VCaP (cell line): Measurements from ENCODE around the gene SLCO4C1.

Source experiments
- H3K27ac ChIP-seq: fragments of 450-650 bp; 2 replicates; pipeline ENCODE4 v1.5.1; 2017
- CTCF ChIP-seq: fragments of 450-650 bp; conservative IDR thresholded peaks from 2 replicates; pipeline ENCODE4 v1.5.1; 2017; ENCODE audit warnings: mild to moderate bottlenecking, moderate library complexity

SLCO4C1 gene

DNA sequence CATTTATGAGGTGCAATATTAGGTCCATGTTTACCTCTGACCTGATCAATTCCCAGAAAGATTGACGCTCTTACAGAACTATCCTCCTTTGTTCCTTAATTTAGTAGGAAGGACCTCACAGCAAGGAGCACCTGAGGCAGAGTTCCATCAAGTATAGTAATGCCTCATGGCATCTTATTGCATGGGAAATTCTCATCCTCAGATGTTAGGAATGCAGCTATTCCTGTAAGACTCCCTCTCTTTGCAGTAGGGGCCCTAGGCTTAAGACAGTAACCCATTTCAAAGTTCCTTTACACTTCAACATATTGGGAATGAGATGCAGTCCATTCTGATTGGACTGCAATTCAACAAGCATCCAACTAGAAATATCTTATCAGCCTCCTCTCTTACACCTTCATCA lies 69.8 kb downstream of the SLCO4C1 start:
- no peak overlapping the region for H3K27ac ChIP-seq
- no peak for TF ChIP-seq CTCF

- H3K27ac ChIP-seq = peak overlapping the region; percentile 34; the same call in 1 of the 2 replicates
- TF ChIP-seq CTCF = peak; percentile 69
These were observed 72.3 kb downstream of the SLCO4C1 start for GRCh38 chr5:102223542-102224477.

DNA sequence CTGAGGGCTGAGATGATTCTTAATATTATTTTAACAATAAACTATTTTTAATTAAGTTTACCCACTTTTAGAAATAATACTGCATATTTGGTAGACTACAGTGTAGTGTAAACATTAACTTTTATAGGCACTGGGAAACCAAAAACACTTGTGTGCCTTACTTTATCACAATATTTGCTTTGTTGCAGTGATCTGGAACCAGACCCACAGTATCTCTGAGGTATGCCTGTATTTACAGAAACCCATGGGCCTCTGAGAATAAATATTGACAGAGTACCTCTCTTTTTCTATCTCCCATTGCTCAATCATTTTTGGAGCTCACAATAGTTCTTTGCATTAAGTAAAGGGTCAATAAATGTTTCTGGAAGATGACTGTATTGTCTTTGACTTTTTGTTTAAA lies 73.3 kb downstream of the SLCO4C1 start:
- peak overlapping the region; percentile 44; the same call in 1 of the 2 replicates for H3K27ac ChIP-seq
- no peak for TF ChIP-seq CTCF

DNA sequence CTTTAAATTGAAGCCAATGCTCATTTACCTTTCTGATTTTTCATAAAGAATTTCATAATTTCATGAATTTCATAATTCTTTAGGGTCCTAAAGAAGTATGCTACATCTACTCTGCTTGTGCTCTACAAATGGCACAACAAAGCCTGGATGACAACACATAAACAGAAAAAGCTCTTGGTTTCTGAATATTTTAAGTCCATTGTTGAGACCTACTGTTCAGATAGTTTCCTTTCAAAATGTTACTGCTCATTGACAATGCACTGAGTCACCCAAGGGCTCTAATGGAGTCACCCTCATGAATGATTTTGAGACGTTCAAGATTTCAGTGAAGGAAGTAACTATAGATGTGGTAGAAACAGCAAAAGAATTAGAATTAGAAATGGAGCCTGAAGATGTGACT lies 74.1 kb downstream of the SLCO4C1 start:
- peak overlapping the region; percentile 44 for H3K27ac ChIP-seq
- TF ChIP-seq CTCF = no peak

DNA sequence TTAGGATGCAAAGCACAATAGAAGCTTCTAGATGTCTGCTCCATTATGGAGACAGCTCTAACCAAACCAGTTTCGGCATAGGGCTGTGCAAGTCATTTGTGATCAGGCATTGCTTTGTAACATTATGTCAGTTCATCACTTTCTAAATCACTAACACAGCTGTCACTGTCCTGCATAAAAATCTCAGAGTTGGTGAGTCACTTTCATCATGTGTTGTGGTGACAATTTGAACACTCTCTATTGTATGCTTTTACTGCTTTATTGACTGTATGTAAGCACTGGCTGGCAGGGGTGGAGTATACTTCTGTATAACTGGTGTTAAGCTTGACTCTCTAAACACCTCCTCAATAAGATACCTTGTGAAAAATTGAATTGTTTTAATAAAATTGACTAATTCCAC lies 77.9 kb downstream of the SLCO4C1 start:
- no peak overlapping the region for H3K27ac ChIP-seq
- no peak for TF ChIP-seq CTCF

- no peak for TF ChIP-seq CTCF
- no peak overlapping the region for H3K27ac ChIP-seq
These were observed 79.4 kb downstream of the SLCO4C1 start for GRCh38 chr5:102216678-102217077.

DNA sequence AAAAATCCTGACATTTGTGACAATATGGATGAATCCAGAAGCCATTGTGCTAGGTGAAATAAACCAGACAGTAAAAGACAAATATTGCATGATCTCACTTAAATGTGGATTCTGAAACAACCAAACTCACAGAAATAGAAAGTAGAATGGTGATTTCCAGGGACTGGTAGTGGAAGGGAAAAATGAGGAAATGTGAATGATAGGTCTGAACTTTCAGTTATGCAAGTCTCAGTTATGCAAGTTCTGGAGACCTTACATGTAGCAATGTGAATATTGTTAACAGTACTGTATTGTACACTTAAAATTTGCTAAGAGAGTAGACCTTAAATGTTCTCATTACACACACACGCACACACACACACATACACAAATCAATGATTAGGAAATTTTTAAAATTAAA lies 84.9 kb downstream of the SLCO4C1 start:
- no peak overlapping the region for H3K27ac ChIP-seq
- TF ChIP-seq CTCF = no peak
